ENCODE data around the gene NPFFR2.
"Not testable (repeated sequence)": the region's sequence is repeated elsewhere in the genome, so short reads cannot be mapped to it uniquely, and the experiment has no call there.

NPFFR2 gene

DNA sequence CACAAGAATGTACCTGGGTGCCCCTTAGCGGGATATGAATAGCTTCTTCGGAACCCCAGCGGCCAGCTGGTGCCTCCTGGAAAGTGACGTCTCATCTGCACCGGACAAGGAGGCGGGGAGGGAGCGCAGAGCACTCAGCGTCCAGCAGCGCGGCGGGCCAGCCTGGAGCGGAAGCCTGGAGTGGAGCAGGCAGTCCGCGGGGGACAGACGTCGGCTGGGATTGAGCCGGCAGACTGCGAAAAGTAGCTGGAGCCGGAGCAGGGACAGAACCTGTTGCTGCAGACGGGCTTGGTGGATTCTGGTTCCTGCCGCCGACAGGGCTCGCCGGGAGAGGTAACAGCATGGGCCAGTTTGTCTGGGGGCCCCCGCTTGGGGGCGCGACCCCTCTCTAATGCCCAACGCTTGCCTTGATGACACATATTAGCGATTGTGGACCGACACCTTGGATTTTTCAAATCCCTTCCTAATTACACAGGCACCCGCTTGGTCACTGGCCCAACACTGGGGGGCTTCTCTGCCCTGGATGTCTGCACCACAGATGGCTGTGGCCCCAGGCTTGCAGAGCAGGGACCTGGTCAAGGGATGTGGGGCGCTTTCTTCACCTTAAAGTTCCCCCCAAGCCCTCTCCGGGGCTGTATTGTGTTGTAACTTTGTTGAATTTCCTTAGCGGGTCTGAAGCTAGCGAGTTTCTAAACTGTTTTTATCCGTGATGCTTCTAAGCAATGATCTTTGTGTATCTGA is at the start of gene NPFFR2:
Gene NPFFR2, plus strand, starts transcription at position 133 of the 741 bp plus-strand sequence. CDS start 96,592 bp downstream, outside the sequence.
- DNase-seq, result peak; percentile 81

DNA sequence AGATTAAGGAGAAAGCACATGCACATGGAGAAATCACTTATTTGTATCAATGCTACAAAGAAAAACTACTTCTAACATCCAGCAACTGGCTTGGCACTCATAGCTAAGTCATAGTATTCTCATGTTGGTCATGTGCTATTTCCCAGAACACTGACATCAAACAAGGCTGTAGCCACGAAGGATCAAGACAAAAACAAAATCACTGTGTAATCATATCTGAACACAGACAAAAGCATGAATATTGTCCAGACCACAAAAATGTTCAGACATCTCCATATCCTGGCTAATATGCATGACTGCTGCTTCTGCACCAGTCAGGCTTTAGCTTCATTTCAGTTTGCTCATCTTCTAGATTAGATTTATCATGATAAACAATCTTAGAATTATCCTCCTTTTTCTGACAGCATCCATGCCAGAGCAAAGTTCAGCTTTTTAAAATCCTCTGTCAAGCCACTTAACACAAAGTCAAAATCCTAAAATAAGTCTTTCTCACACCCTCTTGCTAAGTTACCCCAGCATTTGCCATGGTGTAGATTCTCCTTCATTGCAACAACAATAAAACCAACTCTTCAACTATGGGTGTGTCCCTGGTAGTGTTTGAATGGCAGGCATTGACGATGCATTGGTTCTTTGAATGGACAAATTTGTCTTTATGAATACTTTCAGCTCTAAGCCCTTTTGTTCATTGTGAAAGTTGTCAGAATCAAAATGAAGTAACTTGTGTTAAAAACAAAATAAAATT is 39.1 kb upstream of the NPFFR2 start:
- no peak for DNase-seq

DNA sequence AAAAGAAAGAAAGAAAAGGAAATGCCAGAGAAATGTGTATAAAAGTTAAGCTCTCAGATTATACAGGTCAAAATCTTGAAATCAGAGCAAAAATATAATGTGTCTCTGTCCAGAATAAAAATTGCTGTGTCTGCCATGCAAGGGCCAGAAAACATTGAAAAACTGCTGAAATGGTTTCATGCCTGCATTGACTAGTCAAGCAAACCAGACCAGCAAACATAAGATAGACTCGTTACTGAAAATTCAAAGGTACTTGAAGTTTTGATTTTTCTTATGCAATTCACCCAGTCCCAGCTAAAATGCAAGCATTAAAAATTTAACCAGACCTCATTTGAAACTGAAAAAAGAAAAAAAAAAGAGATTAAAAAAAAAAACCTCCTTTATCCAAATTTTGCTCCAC is 37.2 kb upstream of the NPFFR2 start:
- no peak for DNase-seq

DNA sequence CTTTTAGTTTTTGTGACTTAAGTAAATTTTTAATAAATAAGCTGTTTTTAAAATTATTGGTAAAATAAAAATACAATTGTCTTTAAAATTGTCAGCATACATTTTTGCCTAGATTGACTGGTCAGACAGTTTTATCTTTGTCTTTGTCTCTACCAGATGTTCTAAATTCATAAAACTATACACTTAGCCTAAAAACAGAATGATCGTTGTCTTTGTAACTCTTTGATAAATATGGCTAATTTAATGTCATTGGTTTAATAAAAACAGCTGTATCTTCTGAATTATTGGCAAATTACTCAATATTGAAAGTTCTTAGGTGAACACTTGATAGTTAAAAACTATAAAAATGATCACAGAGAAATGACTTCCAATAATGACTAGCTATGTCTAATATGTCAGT is 36.5 kb upstream of the NPFFR2 start:
- no peak for DNase-seq

DNA sequence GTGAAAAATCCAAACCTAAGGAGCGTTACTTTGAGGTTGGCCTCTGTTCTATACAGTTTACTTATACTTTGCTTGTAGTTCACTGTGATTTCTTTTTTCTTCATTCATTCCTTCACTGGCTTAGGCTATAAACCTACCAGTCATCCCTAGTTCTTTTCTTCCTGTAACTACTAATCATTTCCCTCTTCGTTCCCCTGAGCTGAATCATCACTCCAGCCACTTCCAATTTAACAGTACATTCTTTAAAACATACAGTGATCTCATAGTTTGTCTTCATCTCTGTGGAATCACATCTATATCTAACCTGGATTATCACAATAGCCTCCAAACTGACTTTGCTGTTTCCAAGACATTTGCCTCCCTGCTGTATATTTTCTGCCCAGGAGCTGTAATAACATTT is 25.2 kb upstream of the NPFFR2 start:
- DNase-seq, result no peak

DNA sequence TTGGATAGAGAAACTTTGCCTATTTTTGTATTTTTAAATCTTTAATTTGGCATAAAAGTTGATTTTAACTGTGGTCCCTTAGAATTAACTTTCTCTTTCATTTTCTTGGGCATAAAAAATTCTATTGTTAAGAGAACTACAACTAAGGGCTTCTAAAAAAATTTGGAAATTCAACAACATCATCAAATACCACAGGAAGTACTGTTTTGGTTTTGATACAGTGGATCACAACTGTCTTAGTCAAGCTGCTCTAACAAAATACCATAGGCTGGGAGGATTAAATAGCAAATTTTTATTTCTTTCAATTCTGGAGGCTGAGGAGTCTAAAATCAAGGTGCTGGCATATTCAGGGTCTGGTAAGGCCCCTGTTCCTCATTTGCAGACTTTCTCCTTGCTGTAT is 19.9 kb upstream of the NPFFR2 start:
- no peak for DNase-seq

DNA sequence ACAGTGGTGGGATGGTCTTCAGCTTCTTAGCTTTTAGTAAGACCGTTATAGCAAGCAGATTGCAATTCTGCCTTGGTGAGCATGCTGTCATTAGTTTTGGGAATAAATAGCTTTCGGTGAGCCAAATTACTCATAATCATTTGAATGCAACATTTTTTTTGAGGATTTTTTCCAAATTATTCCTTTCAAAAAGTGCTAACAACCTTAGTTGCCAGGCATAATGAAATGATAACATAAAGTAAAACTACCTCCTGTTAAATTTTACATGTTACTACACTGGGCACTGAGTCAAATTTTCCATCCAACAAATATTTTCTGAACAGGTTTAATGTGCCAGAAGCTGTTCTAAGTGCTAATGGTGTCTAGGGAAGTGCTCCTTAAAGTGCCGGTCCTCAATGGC is 15.8 kb upstream of the NPFFR2 start:
- DNase-seq, result no peak

DNA sequence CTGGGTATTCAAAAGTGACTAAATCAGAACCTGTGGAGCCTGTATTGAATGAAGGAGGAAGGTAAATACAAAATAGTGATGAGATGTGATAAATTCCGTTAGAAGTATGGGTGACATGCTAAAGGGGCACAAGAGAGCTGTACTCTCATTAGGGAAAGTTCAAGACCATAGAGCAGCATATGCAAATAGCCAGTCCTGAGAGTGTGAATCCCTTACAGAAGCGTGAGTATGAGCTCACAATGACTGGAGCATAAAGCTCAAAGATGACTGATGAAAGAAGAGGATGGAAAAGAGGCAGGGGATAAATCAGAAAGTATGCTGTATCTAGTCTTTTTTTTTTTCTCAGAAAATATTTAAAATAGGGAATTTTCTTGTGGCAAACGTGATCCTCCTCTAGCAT is 12.1 kb upstream of the NPFFR2 start:
- no peak for DNase-seq

DNA sequence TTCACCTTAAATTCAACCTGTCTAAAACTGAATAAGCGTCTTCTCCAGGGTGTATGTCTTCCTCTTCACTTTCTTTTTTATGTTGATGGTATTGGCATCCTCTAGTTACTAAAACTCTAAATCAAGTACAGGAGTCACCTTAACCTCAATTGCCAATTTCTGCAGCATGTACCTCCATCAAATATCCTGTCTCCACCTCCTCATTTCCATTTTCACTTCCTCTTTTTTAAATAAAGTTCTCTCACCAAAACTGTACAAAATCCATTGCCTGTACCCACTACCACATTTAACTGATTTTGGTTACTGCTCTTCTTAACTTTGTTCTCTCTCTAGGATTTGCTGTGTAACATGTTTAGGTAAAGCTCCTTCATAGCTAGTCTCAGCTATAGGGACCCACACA is 9.2 kb upstream of the NPFFR2 start:
- no peak for DNase-seq

DNA sequence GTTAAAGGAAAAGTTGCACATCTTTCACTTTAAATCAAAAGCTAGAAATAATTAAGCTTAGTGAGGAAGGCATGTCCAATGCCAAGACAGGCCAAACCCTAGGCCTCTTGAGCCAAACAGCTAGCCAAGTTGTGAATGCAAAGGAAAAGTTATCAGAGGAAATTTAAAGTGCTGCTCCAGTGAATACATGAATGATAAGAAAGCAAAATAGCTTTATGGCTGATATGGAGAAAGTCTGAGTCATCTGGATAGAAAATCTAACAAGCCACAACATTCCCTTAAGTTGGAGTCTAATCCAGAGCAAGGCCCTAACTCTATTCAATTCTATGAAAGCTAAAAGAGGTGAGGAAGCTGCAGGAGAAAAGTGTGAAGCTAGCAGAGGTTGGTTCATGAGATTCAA is 23.8 kb downstream of the NPFFR2 start:
- DNase-seq, result no peak

DNA sequence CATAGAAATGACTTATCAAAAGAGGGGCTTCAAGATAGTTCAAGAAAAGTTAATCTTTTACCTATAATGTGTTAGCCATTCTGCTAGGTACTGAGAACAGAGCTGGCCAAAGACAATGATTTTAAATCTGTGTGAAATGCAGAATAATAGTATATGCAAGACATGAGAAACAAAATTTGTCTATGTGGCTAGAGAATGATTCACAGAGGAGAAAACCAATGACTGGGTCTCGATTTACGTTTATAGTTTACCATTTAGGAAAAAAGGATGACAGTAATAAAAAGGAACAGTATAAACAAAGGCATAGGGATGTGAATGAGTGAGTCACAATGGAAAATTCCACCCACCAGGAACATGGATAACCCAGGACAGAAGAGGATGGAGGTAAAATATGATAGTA is 31.9 kb downstream of the NPFFR2 start:
- DNase-seq, result no peak

DNA sequence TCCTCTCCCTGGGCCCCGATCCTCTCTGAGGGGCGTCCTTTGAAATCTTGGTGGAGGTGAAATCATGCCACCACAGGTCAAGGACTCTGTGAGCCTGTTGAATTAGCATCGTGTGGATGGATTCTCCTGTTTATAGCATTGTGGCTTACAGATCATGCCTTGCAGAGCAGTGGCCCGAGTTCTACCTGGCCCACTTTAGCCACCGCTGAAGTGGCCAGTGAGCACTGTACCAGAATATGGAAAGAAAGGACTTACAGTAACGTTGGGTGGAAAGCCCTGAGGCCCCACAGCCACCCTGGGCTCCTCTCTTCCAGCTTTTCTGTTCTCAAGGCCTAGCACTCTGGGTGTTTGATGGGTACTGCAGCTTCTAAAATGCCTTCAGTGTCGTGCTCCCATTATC is 35.3 kb downstream of the NPFFR2 start:
- no peak for DNase-seq

DNA sequence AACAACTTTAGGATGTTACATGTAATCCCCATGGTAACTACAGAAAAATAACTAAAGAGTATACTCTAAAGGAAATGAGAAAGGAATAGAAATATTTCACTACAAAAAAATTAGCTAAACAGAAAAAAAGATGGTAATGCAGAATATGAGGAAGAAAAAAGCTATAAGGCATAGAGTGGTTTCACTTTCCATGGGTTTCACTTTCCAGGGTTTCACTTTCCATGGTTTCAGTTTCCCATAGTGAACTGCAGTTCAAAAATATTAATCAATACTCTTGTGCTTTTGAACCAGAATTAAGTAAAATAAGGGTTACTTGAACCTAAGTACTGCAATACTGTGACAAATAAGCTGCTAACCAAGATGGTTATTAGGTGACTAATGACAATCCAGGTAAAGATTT is 42.0 kb downstream of the NPFFR2 start:
- DNase-seq, result no peak

DNA sequence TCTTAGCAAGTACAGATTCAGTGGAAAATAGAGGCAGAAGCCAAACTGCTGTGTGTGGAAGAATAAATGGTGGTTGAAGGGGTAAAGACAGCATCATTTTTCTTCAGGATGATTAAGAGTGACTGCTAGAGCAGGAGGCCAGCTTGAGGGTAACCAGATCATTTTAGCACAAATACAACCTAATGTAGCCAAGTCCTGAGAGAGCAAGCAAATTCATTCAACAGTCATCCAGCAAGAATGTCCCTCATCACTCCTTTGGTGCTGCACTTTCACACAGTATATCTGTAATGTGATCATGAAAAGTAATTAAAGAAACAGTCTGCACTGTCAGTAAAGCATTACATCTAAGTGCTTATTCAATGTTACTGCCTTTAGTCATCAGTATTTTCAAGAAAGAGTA is 44.8 kb downstream of the NPFFR2 start:
- DNase-seq, result no peak

DNA sequence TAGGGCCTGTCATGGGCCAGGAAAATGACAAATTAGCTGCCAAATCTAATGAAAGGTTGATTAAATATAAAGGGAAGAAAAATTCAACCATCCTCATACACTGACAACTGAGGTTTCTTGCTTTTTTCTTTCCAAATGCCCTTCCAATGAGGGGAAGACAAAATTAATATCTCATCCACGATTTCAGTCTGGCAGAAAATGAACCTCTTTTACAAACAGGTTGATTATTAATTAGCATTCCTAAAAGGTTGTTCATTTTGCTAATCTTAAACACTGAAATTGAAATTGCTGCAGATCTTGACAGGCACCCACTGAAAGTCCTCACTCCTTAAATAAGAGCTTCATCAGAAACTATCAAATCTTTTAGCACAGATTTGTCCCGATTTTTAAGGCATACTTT is 45.5 kb downstream of the NPFFR2 start:
- no peak for DNase-seq

DNA sequence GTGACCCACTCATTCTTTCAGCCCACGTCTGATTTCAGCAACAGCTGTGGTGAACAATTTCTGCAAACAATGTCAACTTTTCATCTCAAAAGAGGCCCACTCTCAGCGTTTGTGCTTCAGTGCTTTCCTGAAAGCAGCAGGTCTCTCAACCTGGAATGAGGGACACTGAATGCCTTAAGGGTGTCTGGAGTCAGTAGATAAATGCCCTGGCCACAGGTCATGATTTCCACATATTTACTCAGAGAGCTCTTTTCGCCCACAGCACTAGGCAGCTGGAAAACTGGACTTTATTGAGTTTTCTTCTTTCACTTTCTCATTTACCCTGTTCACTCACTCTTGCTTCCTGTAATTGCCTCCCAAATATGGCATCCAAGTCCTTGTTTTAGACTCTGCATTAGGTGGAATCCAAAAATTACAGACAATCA is 52.8 kb downstream of the NPFFR2 start:
- peak; percentile 29 for DNase-seq

DNA sequence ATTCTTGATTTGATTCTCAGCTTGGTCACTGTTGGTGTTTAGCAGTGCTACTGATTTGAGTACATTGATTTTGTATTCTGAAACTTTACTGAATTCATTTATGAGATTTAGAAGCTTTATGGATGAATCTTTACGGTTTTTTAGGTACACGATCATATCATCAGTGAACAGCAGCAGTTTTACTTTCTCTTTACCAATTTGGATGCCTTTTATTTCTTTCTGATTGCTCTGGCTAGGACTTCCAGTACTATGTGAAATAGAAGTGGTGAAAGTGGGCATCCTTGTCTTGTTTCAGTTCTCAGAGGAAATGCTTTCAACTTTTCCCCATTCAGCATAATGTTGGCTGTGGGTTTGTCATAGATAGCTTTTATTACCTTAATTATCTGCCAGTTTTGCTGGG is 58.8 kb downstream of the NPFFR2 start:
- not testable (repeated sequence) for DNase-seq

DNA sequence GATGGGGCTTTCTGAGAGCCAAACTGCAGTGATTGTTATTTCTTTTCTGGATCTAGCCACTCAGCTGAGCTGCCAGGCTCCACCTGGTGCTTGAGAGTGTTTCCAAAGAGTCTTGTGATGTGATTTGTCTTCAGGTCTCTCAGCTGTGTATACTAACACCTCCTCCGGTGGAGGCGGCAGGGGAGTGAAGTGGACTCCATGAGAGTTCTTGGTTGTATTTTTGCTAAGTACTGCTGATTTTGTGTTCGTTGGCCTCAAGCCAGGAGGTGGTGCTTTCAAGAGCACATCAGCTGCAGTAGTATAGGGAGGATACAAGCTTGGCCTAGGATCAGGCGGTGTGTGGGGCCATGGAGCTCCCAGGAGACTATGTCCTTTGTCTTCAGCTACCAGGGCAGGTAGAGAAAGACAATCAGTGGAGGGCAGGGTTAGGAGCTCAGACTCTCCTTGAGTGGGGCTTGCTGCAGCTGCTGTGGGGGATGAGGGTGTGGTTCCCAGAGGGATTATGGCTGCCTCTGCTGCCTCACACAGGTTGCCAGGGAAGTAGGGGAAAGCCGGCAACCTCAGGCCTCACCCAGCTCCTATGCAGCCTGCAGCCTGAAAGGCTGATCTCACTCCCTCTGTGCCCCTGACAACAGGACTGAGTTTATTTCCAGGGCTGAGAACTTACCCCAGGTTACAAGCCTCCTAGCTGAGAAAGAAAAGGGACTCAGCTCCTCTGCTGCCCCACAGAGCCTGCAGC is 62.4 kb downstream of the NPFFR2 start:
- no peak for DNase-seq

DNA sequence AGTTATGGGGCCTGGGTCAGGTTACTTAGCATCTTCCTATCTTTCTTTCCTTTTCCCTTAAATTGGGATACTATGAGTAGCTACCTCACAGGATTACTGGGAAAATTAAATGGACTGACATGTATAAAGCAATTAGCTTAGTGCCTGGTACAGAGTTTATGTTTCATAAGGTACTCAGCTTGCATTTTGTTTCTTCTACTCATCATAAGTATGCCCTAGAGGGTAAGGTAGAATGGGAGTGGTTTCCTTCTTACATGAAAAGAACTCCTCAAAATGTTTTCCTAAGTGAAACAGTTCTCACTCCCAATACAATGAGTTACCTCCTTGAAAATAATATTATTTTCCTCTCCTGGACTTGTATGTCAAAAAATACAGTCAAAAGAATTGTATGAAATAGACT is 75.7 kb downstream of the NPFFR2 start:
- DNase-seq, result no peak

DNA sequence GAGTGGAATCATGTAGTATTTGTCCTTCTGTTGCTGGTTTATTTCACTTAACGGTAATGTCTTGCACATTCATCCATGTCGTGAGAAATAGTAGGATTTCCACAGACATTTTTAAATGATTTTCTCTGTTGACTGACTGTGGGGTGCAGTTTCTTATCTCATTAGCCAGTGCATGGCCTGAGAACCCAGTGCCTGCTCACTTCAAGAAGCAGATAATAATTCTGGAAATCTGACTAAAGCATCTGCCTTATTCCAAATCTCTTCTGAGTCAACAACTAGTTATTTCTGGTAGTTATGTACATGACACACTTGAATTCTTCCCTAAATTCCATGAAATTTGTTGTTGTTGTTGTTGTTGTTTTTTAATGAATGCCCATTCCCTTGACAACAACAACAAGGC is 77.6 kb downstream of the NPFFR2 start:
- no peak for DNase-seq

DNA sequence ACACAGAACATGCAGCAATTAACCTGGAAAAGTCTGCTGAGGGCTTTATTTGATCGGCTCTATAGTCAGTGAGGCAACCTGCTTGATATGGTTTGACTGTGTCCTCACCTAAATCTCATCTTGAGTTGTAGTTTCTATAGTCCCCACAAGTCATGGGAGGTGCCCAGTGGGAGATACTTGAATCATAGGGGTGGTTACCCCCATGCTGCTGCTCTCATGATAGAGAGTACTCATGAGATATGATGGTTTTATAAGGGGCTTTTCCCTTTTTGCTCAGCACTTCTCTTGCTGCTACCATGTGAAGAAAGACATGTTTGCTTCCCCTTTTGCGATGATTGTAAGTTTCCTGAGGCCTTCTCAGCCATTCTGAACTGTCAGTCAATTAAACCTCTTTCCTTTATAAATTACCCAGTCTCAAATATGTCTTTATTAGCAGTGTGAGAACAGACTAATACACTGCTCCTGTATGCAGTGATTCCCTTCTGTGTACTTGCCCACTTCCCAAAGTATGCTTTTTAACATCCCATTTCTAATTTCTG is 78.2 kb downstream of the NPFFR2 start:
- no peak for DNase-seq

DNA sequence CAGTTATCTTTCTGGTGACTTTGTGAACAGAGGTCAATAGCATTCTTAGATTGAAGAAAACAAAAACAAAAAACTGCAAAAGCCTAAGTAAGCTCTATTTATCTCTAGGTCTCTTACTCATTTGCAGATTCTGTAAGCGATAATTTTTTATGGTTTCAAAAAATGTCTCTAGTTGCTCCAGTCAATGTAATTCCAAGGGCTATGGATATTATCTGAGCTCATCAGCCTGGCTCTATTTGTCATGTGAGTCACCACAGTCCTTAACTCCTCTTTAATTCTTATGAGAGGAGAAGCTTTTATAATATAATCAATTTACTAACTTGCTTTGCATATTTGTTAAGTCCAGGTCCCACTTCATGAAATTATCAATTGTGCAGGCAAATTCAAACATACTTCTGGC is 79.1 kb downstream of the NPFFR2 start:
- no peak for DNase-seq

DNA sequence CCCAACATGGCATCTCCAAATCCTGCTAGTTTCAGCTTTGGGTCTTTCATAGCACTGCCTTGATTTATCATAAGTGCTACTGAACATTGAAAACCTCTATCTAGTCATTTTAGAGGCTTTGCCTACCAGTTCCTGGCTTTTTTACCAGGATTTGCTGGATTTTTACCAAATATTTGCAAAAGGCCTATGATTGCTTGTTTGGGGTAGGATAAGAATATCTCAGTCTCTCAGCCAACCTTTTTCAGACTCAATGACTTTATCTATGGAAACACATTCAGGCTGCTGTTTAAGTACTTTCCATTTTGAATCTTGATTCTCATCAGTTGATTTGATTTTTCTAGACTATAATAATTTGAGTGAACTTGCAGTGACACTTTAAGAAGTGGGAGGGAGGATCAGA is 80.1 kb downstream of the NPFFR2 start:
- DNase-seq, result no peak

All from retina (tissue), 1 donor.